Measurements from ENCODE around the gene B3GNT2.
"Not testable (repeated sequence)": the region's sequence is repeated elsewhere in the genome, so short reads cannot be mapped to it uniquely, and the experiment has no call there.

B3GNT2 gene

DNA sequence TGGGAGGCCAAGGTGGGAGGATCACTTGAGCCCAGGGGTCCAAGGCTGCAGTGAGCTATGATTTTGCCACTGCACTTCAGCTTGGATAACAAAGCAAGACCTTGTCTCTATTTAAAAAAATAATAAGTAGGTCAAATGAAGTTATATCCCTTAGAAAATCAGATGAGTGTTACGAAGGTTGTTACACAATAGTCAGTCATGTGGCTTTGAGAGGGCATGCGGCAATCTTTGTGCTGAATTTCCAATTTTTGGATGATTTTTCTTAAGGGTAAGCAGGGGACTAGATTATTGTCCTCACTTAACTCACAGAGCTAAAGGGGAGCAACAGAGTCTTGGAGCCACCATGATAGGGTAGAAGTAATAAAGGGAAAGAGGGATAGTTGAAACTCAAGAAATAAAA lies 71.8 kb downstream of the B3GNT2 start:
- ATAC-seq: no peak
- TF ChIP-seq ESRRG (CRISPR knock-in tag; IDR thresholded peaks at IDR 0.05) (no peak), CSDC2 (CRISPR knock-in tag; IDR thresholded peaks at IDR 0.05) (no peak), ZC3H10 (CRISPR knock-in tag; IDR thresholded peaks at IDR 0.05) (no peak), RARB (CRISPR knock-in tag; IDR thresholded peaks at IDR 0.05) (no peak), SNAI2 (CRISPR knock-in tag; IDR thresholded peaks at IDR 0.05) (no peak), TOX (CRISPR knock-in tag; IDR thresholded peaks at IDR 0.05; ENCODE audit: borderline replicate concordance) (no peak), ZNF70 (CRISPR knock-in tag; IDR thresholded peaks at IDR 0.05) (no peak), ZNF8 (CRISPR knock-in tag; IDR thresholded peaks at IDR 0.05) (no peak), GLIS3 (CRISPR knock-in tag; IDR thresholded peaks at IDR 0.05) (no peak), ARNTL (CRISPR knock-in tag; IDR thresholded peaks at IDR 0.05; ENCODE audit: borderline replicate concordance, low read depth) (no peak), BACH2 (CRISPR knock-in tag; IDR thresholded peaks at IDR 0.05; ENCODE audit: borderline replicate concordance) (no peak), PPARA (CRISPR knock-in tag; IDR thresholded peaks at IDR 0.05; ENCODE audit: borderline replicate concordance) (no peak), OSR1 (CRISPR knock-in tag; IDR thresholded peaks at IDR 0.05) (no peak), ZNF565 (CRISPR knock-in tag; conservative IDR thresholded peaks at IDR 0.05; ENCODE audit: low read depth) (no peak), ZFP30 (CRISPR knock-in tag; IDR thresholded peaks at IDR 0.05) (no peak), TCF4 (CRISPR knock-in tag; IDR thresholded peaks at IDR 0.05; ENCODE audit: borderline replicate concordance) (no peak)
- TF ChIP-seq, protein P1, sequence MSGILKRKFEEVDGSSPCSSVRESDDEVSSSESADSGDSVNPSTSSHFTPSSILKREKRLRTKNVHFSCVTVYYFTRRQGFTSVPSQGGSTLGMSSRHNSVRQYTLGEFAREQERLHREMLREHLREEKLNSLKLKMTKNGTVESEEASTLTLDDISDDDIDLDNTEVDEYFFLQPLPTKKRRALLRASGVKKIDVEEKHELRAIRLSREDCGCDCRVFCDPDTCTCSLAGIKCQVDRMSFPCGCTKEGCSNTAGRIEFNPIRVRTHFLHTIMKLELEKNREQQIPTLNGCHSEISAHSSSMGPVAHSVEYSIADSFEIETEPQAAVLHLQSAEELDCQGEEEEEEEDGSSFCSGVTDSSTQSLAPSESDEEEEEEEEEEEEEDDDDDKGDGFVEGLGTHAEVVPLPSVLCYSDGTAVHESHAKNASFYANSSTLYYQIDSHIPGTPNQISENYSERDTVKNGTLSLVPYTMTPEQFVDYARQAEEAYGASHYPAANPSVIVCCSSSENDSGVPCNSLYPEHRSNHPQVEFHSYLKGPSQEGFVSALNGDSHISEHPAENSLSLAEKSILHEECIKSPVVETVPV (CRISPR knock-in tag; IDR thresholded peaks at IDR 0.05): no peak
- TF ChIP-seq, protein P2, sequence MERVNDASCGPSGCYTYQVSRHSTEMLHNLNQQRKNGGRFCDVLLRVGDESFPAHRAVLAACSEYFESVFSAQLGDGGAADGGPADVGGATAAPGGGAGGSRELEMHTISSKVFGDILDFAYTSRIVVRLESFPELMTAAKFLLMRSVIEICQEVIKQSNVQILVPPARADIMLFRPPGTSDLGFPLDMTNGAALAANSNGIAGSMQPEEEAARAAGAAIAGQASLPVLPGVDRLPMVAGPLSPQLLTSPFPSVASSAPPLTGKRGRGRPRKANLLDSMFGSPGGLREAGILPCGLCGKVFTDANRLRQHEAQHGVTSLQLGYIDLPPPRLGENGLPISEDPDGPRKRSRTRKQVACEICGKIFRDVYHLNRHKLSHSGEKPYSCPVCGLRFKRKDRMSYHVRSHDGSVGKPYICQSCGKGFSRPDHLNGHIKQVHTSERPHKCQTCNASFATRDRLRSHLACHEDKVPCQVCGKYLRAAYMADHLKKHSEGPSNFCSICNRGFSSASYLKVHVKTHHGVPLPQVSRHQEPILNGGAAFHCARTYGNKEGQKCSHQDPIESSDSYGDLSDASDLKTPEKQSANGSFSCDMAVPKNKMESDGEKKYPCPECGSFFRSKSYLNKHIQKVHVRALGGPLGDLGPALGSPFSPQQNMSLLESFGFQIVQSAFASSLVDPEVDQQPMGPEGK (CRISPR knock-in tag; IDR thresholded peaks at IDR 0.05; ENCODE audit: borderline replicate concordance): no peak
- TF ChIP-seq, protein P3, sequence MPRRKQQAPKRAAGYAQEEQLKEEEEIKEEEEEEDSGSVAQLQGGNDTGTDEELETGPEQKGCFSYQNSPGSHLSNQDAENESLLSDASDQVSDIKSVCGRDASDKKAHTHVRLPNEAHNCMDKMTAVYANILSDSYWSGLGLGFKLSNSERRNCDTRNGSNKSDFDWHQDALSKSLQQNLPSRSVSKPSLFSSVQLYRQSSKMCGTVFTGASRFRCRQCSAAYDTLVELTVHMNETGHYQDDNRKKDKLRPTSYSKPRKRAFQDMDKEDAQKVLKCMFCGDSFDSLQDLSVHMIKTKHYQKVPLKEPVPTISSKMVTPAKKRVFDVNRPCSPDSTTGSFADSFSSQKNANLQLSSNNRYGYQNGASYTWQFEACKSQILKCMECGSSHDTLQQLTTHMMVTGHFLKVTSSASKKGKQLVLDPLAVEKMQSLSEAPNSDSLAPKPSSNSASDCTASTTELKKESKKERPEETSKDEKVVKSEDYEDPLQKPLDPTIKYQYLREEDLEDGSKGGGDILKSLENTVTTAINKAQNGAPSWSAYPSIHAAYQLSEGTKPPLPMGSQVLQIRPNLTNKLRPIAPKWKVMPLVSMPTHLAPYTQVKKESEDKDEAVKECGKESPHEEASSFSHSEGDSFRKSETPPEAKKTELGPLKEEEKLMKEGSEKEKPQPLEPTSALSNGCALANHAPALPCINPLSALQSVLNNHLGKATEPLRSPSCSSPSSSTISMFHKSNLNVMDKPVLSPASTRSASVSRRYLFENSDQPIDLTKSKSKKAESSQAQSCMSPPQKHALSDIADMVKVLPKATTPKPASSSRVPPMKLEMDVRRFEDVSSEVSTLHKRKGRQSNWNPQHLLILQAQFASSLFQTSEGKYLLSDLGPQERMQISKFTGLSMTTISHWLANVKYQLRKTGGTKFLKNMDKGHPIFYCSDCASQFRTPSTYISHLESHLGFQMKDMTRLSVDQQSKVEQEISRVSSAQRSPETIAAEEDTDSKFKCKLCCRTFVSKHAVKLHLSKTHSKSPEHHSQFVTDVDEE (CRISPR knock-in tag; IDR thresholded peaks at IDR 0.05): no peak

DNA sequence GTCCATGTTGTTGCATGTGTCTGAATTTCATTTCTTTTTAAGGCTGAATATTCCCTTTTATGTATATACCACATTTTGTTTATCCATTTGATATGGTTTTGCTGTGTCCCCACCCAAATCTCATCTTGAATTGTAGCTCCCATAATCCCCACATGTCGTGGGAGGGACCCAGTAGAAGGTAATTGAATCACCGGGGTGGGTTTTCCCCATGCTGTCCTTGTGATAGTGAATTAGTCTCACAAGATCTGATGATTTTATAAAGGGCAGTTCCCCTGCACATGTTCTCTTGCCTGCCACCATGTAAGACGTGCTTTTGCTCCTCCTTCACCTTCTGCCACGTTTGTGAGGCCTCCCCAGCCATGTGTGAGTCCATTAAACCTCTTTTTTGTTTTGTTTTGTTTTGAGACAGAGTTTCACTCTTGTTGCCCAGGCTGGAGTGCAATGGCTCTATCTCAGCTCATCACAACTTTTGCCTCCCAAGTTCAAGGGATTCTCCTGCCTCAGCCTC lies 72.8 kb downstream of the B3GNT2 start:
- ATAC-seq: not testable (repeated sequence)

DNA sequence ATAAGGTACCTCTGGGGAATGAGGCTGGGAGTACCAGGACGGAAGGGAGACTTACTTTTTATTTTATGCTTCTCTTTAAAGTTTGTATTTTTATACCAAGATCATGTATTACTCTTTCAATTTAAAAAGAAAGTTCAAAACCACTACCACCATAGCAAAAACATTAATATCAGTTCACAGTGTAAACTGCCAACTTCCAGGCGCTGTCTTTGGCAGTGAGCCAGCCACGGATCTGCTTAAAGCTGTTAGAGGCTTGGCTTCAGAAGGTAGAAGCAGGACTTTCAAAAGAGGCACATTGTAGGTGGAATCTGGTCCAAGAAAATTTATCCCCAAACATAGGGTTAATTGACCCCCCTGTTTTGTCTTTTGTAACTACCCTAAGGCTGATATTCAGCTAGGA lies 74.8 kb downstream of the B3GNT2 start:
- no peak for ATAC-seq
- TF ChIP-seq OSR1 (CRISPR knock-in tag; IDR thresholded peaks at IDR 0.05) (no peak), TCF4 (CRISPR knock-in tag; IDR thresholded peaks at IDR 0.05; ENCODE audit: borderline replicate concordance) (no peak), ISL1 (CRISPR knock-in tag; IDR thresholded peaks at IDR 0.05) (no peak), ZFP30 (CRISPR knock-in tag; IDR thresholded peaks at IDR 0.05) (no peak), ZNF565 (CRISPR knock-in tag; conservative IDR thresholded peaks at IDR 0.05; ENCODE audit: low read depth) (no peak), RARB (CRISPR knock-in tag; IDR thresholded peaks at IDR 0.05) (no peak), ZNF70 (CRISPR knock-in tag; IDR thresholded peaks at IDR 0.05) (no peak), ZC3H10 (CRISPR knock-in tag; IDR thresholded peaks at IDR 0.05) (no peak), TOX (CRISPR knock-in tag; IDR thresholded peaks at IDR 0.05; ENCODE audit: borderline replicate concordance) (no peak), ZNF8 (CRISPR knock-in tag; IDR thresholded peaks at IDR 0.05) (no peak), ZFP3 (CRISPR knock-in tag; IDR thresholded peaks at IDR 0.05) (no peak), SNAI2 (CRISPR knock-in tag; IDR thresholded peaks at IDR 0.05) (no peak), CSDC2 (CRISPR knock-in tag; IDR thresholded peaks at IDR 0.05) (no peak)
- TF ChIP-seq, protein P4, sequence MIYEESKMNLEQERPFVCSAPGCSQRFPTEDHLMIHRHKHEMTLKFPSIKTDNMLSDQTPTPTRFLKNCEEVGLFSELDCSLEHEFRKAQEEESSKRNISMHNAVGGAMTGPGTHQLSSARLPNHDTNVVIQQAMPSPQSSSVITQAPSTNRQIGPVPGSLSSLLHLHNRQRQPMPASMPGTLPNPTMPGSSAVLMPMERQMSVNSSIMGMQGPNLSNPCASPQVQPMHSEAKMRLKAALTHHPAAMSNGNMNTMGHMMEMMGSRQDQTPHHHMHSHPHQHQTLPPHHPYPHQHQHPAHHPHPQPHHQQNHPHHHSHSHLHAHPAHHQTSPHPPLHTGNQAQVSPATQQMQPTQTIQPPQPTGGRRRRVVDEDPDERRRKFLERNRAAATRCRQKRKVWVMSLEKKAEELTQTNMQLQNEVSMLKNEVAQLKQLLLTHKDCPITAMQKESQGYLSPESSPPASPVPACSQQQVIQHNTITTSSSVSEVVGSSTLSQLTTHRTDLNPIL (CRISPR knock-in tag; IDR thresholded peaks at IDR 0.05; ENCODE audit: low read depth): no peak
- TF ChIP-seq, protein P5, sequence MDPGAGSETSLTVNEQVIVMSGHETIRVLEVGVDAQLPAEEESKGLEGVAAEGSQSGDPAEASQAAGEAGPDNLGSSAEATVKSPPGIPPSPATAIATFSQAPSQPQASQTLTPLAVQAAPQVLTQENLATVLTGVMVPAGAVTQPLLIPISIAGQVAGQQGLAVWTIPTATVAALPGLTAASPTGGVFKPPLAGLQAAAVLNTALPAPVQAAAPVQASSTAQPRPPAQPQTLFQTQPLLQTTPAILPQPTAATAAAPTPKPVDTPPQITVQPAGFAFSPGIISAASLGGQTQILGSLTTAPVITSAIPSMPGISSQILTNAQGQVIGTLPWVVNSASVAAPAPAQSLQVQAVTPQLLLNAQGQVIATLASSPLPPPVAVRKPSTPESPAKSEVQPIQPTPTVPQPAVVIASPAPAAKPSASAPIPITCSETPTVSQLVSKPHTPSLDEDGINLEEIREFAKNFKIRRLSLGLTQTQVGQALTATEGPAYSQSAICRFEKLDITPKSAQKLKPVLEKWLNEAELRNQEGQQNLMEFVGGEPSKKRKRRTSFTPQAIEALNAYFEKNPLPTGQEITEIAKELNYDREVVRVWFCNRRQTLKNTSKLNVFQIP (CRISPR knock-in tag; IDR thresholded peaks at IDR 0.05; ENCODE audit: borderline replicate concordance, low read depth): no peak
- TF ChIP-seq, protein P3 (CRISPR knock-in tag; IDR thresholded peaks at IDR 0.05): no peak
- TF ChIP-seq, protein P2 (CRISPR knock-in tag; IDR thresholded peaks at IDR 0.05; ENCODE audit: borderline replicate concordance): no peak

Measured in SK-N-SH treated with all-trans-retinoic acid at 6 μM for 48 hours (cell line).